NCI-H2171 (cell line): ENCODE data around the gene ZPBP.
"Not testable (repeated sequence)": the region's sequence is repeated elsewhere in the genome, so short reads cannot be mapped to it uniquely, and the experiment has no call there.

ENCODE experiments used
- DNase-seq: peaks from one replicate; lab custom pipeline; 2025; lab: John Stamatoyannopoulos, UW

The ZPBP gene

GRCh38 chr7:50041165-50041564, 51.9 kb downstream of the ZPBP start:
- DNase-seq: not testable (repeated sequence)

GRCh38 chr7:50037086-50037485, 56.0 kb downstream of the ZPBP start:
- no peak for DNase-seq

- DNase-seq: no peak
Observed at GRCh38 chr7:50022991-50023390, 70.1 kb downstream of the ZPBP start.

GRCh38 chr7:50022451-50022850, 70.6 kb downstream of the ZPBP start:
- no peak for DNase-seq

GRCh38 chr7:49995681-49996080, 97.4 kb downstream of the ZPBP start:
- DNase-seq: no peak

- no peak for DNase-seq
Observed at GRCh38 chr7:49986191-49986590, 106.9 kb downstream of the ZPBP start.

GRCh38 chr7:49980465-49980864, 112.6 kb downstream of the ZPBP start:
- no peak for DNase-seq

GRCh38 chr7:49976238-49976637, 116.8 kb downstream of the ZPBP start:
- no peak for DNase-seq

- DNase-seq: no peak
Observed at GRCh38 chr7:49974035-49974434, 119.0 kb downstream of the ZPBP start.

GRCh38 chr7:49937608-49938007, 155.4 kb downstream of the ZPBP start:
- DNase-seq: no peak

GRCh38 chr7:49931627-49932026, 161.4 kb downstream of the ZPBP start:
- no peak for DNase-seq

GRCh38 chr7:49928787-49929186, 164.3 kb downstream of the ZPBP start:
- DNase-seq: no peak

- no peak for DNase-seq
Observed at GRCh38 chr7:49927631-49928030, 165.4 kb downstream of the ZPBP start.

GRCh38 chr7:49926720-49927119, 166.3 kb downstream of the ZPBP start:
- no peak for DNase-seq

GRCh38 chr7:49911909-49912308, 181.1 kb downstream of the ZPBP start:
- peak; percentile 13 for DNase-seq

- DNase-seq: no peak
Observed at GRCh38 chr7:49894543-49894942, 198.5 kb downstream of the ZPBP start.

- DNase-seq: no peak
Observed at GRCh38 chr7:49893131-49893530, 199.9 kb downstream of the ZPBP start.

- no peak for DNase-seq
Observed at GRCh38 chr7:49892481-49892880, 200.6 kb downstream of the ZPBP start.
